GM12878 (cell line): ENCODE data around the gene AMY2B. TPM values are rescaled to one million over a fixed set of nuclear protein-coding genes. Genes with fewer than 3 reads are reported as not detected.

ENCODE experiments used
- CUX1 ChIP-seq: IDR thresholded peaks from 2 replicates; pipeline ENCODE4 v1.6.1; 2012; ENCODE audit warnings: improper control_type of control experiment, low read depth, low read length; ENCODE audit not compliant: insufficient replicate concordance
- ETV6 ChIP-seq, 2 experiments: fragments of 450-650 bp in 1 of 2; IDR thresholded peaks in 1 of 2; conservative IDR thresholded peaks in 1 of 2; 2 replicates each; pipeline ENCODE4 v1.6.1; 2014; ENCODE audit warnings: antibody characterized with exemption in 1 of 2, borderline replicate concordance in 1 of 2, low read depth in 1 of 2, mild to moderate bottlenecking in 1 of 2, moderate library complexity in 1 of 2
- GATAD2B ChIP-seq: fragments of 450-650 bp; conservative IDR thresholded peaks from 2 replicates; pipeline ENCODE4 v1.6.1; 2017; ENCODE audit warnings: low read depth, mild to moderate bottlenecking, moderate library complexity
- HDAC6 ChIP-seq: fragments of 200-600 bp; sonication (generic); IDR thresholded peaks from one replicate; pipeline ENCODE4 v1.8.0; 2017; ENCODE audit warnings: antibody characterized with exemption; ENCODE audit not compliant: unreplicated experiment
- MTA3 ChIP-seq: IDR thresholded peaks from 2 replicates; pipeline ENCODE4 v1.6.1; 2012; ENCODE audit warnings: low read length, inconsistent platforms, borderline replicate concordance
- PML ChIP-seq: IDR thresholded peaks from 2 replicates; pipeline ENCODE4 v1.6.1; 2012; ENCODE audit warnings: low read length, inconsistent platforms
- RAD51 ChIP-seq: fragments of 450-650 bp; IDR thresholded peaks from 2 replicates; pipeline ENCODE4 v1.6.1; 2016; ENCODE audit warnings: moderate library complexity, mild to moderate bottlenecking, inconsistent platforms
- RB1 ChIP-seq: fragments of 450-650 bp; formaldehyde crosslinking; IDR thresholded peaks from 2 replicates; pipeline ENCODE4 v1.6.1; 2017; ENCODE audit warnings: mild to moderate bottlenecking, borderline replicate concordance
- REST ChIP-seq: IDR thresholded peaks from 2 replicates; pipeline ENCODE4 v1.6.1; 2012; ENCODE audit warnings: mild to moderate bottlenecking, low read depth, low read length
- SIX5 ChIP-seq: IDR thresholded peaks from 2 replicates; pipeline ENCODE4 v1.6.1; 2011; ENCODE audit warnings: mild to moderate bottlenecking, low read depth, low read length, moderate library complexity; ENCODE audit not compliant: severe bottlenecking
- SMAD5 ChIP-seq: IDR thresholded peaks from 2 replicates; pipeline ENCODE4 v1.6.1; 2016; ENCODE audit warnings: antibody characterized with exemption, low read depth
- SMC3 ChIP-seq: IDR thresholded peaks from 2 replicates; pipeline ENCODE4 v1.6.1; 2011; ENCODE audit warnings: low read length, improper control_type of control experiment, borderline replicate concordance
- SREBF1 ChIP-seq: IDR thresholded peaks from 2 replicates; pipeline ENCODE4 v1.6.1; 2012; ENCODE audit warnings: mild to moderate bottlenecking, low read length
- SRF ChIP-seq, 2 experiments: IDR thresholded peaks; 2 replicates each; pipeline ENCODE4 v1.6.1; 2011; ENCODE audit warnings: low read depth in 2 of 2, low read length in 2 of 2, mild to moderate bottlenecking in 1 of 2, moderate library complexity in 1 of 2
- SUPT20H ChIP-seq: IDR thresholded peaks from 2 replicates; pipeline ENCODE4 v1.6.1; 2011; ENCODE audit warnings: low read depth, mild to moderate bottlenecking, low read length, moderate library complexity, borderline replicate concordance; ENCODE audit not compliant: control insufficient read depth
- SUZ12 ChIP-seq: fragments of 200-600 bp; sonication (generic); IDR thresholded peaks from one replicate; pipeline ENCODE4 v1.6.1; 2018; ENCODE audit warnings: antibody characterized with exemption, mild to moderate bottlenecking; ENCODE audit not compliant: unreplicated experiment
- ZNF217 ChIP-seq: fragments of 450-650 bp; IDR thresholded peaks from 2 replicates; pipeline ENCODE4 v1.6.1; 2017; ENCODE audit warnings: antibody characterized with exemption, mild to moderate bottlenecking
- ZNF622 ChIP-seq: fragments of 450-650 bp; IDR thresholded peaks from 2 replicates; pipeline ENCODE4 v1.6.1; 2017; ENCODE audit warnings: mild to moderate bottlenecking, inconsistent platforms
- polyA plus RNA-seq, 11 experiments: library from polyadenylated mRNA; depleted of rRNA in 4 of 11; unstranded in 6 of 11; stranded (reverse) in 5 of 11; fragments of >200 nt; fragmentation: Nextera tagmentation in 4 of 11; fragmentation: Illumina TruSeq in 1 of 11; extraction: Ambion mirVana in 4 of 11; extraction: Trizol in 1 of 11; gene quantifications; 1 replicate in 1 of 11; 2 replicates in 10 of 11; pipeline versions ENCODE4 v1.2.1 to v1.2.3, GENCODE V29; 2011 to 2016; ENCODE audit warnings: inconsistent platforms in 2 of 11, missing spikeins in 2 of 11, low read depth in 1 of 11
- total RNA-seq, 4 experiments: library from RNA; depleted of rRNA in 3 of 4; stranded (reverse); fragments of >200 nt in 3 of 4; fragmentation: Illumina TruSeq in 1 of 4; extraction: Trizol in 1 of 4; gene quantifications; 2 replicates each; pipeline versions ENCODE4 v1.2.1 to v1.2.3, GENCODE V29; 2013 to 2021
- TF ChIP-seq, protein P1 (sequence below): fragments of 450-650 bp; IDR thresholded peaks from 2 replicates; pipeline ENCODE4 v1.6.1; 2017; ENCODE audit warnings: mild to moderate bottlenecking

AMY2B gene
- total and polyA plus RNA-seq, 10 of the 15 experiments (the other 5 are each of a cell fraction or from before 2014, with no cell fraction given) = 2.1 to 9.9 (median 4.8) TPM

DNA sequence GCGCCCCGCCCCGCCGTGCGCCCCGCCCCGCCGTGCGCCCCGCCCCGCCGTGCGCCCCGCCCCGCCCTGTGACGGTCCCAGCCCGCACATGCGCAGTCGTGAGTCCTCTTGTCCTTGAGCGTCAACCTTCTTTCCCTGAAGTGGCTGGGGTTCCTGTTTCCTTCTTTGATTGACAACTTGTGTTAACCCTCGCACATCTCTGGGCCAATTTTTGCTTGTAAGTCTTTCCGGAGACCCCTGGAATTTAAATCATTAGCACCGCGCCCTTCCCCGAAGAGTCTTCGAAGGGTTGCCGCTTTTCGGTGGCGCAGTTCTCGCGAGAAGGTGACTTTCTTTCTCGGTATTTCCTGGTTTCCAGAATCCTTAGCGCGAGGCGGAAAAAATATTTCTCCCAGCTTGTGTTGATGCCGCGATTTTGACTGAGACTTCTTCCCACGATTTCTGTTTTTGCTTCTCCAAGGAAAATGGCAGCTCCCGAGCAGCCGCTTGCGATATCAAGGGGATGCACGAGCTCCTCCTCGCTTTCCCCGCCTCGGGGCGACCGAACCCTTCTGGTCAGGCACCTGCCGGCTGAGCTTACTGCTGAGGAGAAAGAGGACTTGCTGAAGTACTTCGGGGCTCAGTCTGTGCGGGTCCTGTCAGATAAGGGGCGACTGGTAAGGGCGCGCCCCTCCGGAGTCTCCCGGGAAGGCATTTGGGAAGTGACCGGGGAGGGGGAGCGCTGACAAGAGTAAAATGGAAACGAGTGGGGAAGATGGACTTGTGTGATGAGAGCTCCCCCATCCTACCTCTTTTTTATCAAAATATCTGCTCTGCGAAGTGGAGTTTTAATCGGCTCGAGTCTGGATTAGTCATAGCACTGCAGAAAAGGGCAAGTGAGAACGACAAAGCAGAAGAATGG, 45.5 kb upstream of the AMY2B start, which contains the start of gene RNPC3 (continued):
- TF ChIP-seq REST = no peak
- peak; percentile 16; the same call in 1 of the 2 replicates for TF ChIP-seq PML
- no peak for TF ChIP-seq SRF (IDR thresholded peaks at IDR 0.05; ENCODE audit: low read depth in 2 of 2, low read length in 2 of 2)
- peak; percentile 67 for TF ChIP-seq GATAD2B
- TF ChIP-seq SREBF1 = no peak
- TF ChIP-seq SUPT20H = no peak
- TF ChIP-seq RAD51 = no peak
- TF ChIP-seq RB1 = no peak
- peak; percentile 54; the same call in 1 of the 2 replicates for TF ChIP-seq SMAD5
- no peak for TF ChIP-seq HDAC6
- TF ChIP-seq, protein P1, sequence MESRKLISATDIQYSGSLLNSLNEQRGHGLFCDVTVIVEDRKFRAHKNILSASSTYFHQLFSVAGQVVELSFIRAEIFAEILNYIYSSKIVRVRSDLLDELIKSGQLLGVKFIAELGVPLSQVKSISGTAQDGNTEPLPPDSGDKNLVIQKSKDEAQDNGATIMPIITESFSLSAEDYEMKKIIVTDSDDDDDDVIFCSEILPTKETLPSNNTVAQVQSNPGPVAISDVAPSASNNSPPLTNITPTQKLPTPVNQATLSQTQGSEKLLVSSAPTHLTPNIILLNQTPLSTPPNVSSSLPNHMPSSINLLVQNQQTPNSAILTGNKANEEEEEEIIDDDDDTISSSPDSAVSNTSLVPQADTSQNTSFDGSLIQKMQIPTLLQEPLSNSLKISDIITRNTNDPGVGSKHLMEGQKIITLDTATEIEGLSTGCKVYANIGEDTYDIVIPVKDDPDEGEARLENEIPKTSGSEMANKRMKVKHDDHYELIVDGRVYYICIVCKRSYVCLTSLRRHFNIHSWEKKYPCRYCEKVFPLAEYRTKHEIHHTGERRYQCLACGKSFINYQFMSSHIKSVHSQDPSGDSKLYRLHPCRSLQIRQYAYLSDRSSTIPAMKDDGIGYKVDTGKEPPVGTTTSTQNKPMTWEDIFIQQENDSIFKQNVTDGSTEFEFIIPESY = no peak
- TF ChIP-seq ETV6 (conservative IDR thresholded peaks at IDR 0.05 in 1 of 2, IDR thresholded peaks at IDR 0.05 in 1 of 2; ENCODE audit: borderline replicate concordance in 1 of 2, low read depth in 1 of 2) = no peak
- no peak for TF ChIP-seq SMC3
- TF ChIP-seq ZNF622 = no peak
- TF ChIP-seq SUZ12 = no peak
- no peak for TF ChIP-seq SIX5
- no peak for TF ChIP-seq ZNF217
- TF ChIP-seq MTA3 = no peak
- TF ChIP-seq CUX1 = no peak
